PFSK-1 (cell line): Measurements from ENCODE around the gene COQ7.

ENCODE experiments used
- FOXP2 ChIP-seq: optimal IDR thresholded peaks from 2 replicates; pipeline ENCODE3; 2011; ENCODE audit warnings: borderline replicate concordance, control low read depth, inconsistent platforms; ENCODE audit not compliant: insufficient read depth; ENCODE audit errors: extremely low read length, extremely low read depth
- POLR2AphosphoS5 ChIP-seq: IDR thresholded peaks from 2 replicates; pipeline ENCODE4 v1.6.1; 2012; ENCODE audit warnings: low read depth, mild to moderate bottlenecking, control low read depth, low read length, moderate library complexity
- SIN3A ChIP-seq: IDR thresholded peaks from 2 replicates; pipeline ENCODE4 v1.6.1; 2012; ENCODE audit warnings: mild to moderate bottlenecking, low read length, moderate library complexity, borderline replicate concordance; ENCODE audit not compliant: insufficient read depth

DNA sequence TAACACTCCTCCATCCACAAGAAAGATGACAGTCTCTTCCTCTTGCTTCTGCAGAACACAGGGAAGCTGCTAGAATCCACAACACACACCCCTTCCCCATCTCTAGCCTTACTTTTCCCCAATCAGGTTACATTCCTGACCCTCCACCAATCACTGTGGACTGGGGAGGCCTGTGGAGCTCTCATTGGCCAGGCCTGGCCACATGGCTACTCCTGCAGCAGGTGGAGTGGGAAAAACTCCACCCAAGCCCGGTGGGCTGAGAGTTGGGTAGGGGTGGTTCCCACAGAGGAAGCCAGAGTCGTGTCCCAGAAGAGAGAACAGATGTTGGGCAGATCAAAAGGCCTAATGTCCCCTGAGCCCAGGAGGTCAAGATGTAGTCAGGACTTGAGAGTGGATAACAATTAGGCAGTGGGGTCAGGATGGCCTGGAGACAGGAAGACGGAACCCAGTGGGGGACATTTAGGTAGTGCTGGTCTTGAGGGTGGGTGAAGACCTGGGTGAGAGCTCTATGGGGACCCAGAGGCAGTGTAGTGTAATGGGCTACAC lies 22.1 kb downstream of the COQ7 start:
- TF ChIP-seq POLR2AphosphoS5 (no peak), FOXP2 (no peak), SIN3A (no peak)
